Activated CD8-positive, alpha-beta T cell treated with anti-CD3 and anti-CD28 coated beads for 36 hours (primary cell): Measurements from ENCODE around the gene DNHD1. TPM values are rescaled to one million over a fixed set of nuclear protein-coding genes. Genes with fewer than 3 reads are reported as not detected.

Source experiments
- ATAC-seq: fragments of 200-7000 bp; cut with Tn5 transposase; one replicate; pipeline ENCODE4 v1.10.0; 2021; ENCODE audit warnings: mild to moderate bottlenecking, moderate library complexity
- CTCF ChIA-PET: fragments of 350-600 bp; sonication (Branson Sonifier 250); formaldehyde crosslinking; loops from one replicate; lab custom pipeline; 2021; ENCODE audit warnings: antibody characterized with exemption; lab: Charles Lee
- POLR2A ChIA-PET: fragments of 350-600 bp; sonication (Branson Sonifier 250); formaldehyde crosslinking; loops from one replicate; lab custom pipeline; 2021; ENCODE audit warnings: antibody characterized with exemption; lab: Charles Lee
- DNase-seq: peaks from one replicate; pipeline ENCODE4 v3.0.0-alpha.2; 2020
- H3K27ac Mint-ChIP-seq: one replicate; pipeline ENCODE4 v1.8.0; 2021; ENCODE audit warnings: mild to moderate bottlenecking, mixed read lengths
- H3K27me3 Mint-ChIP-seq: one replicate; pipeline ENCODE4 v1.8.0; 2021; ENCODE audit warnings: mixed read lengths
- H3K36me3 Mint-ChIP-seq: one replicate; pipeline ENCODE4 v1.8.0; 2021; ENCODE audit warnings: low read depth, mixed read lengths
- H3K4me1 Mint-ChIP-seq: one replicate; pipeline ENCODE4 v1.8.0; 2021; ENCODE audit warnings: low read depth, mixed read lengths
- H3K4me3 Mint-ChIP-seq: one replicate; pipeline ENCODE4 v1.8.0; 2021; ENCODE audit warnings: mild to moderate bottlenecking, moderate library complexity, mixed read lengths
- H3K9me3 Mint-ChIP-seq: one replicate; pipeline ENCODE4 v1.8.0; 2021; ENCODE audit warnings: mixed read lengths
- intact Hi-C: fragments of 100-400 bp; cut with micrococcal nuclease; formaldehyde crosslinking; loops from one replicate; pipeline ENCODE4 v1.10.0; 2022
- total RNA-seq, 2 experiments: library from RNA; stranded (reverse); gene quantifications; one replicate each; pipeline ENCODE4 v1.2.3, GENCODE V29; 2021
- TF ChIP-seq, protein P1 (sequence below): fragments of 200-600 bp; IDR thresholded peaks from one replicate; pipeline ENCODE4 v1.8.0; 2022; ENCODE audit warnings: antibody characterized with exemption, mild to moderate bottlenecking

DNHD1 gene
- total RNA-seq, 2 experiments from 2014 or later, result 27.5 to 28.2 TPM

DNA sequence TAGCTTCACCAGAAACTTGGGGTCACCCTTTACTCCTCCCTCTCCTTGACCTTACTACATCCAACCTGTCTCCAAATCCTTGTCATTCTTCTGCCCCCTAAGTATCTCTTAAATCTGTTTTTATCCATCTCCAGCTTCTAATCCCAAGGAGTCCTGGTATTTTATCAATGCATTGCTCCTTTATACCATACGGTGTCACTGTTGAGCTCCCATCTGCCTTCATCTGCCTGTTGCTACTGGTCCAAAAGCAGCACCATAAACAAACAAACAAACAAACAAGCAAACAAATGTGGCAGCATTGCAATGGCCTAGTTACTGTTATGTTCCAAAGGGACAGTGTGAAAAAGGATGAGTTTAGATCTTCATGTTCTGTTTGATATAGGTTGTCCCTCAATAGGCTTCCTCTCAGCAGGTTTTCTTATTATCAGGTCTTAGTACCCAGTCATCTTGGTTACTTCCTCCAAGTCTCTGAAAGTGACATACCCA lies 34.2 kb downstream of the DNHD1 start:
- Mint-ChIP-seq H3K9me3 (no peaks in the 10 kb centered on the region), H3K4me1 (peaks cover 12% of the 10 kb centered on the region), H3K4me3 (no peak overlapping the region), H3K27me3 (no peaks in the 10 kb centered on the region), H3K27ac (no peak overlapping the region), H3K36me3 (peaks cover 16% of the 10 kb centered on the region)
- intact Hi-C loops, result no loop called here
- ATAC-seq (peak; percentile 69), DNase-seq (peak; percentile 22)
- POLR2A ChIA-PET, result interaction anchor here (0.7 to 1.2 kb wide), 5 partner anchors 11 to 149 kb away, joined by 3 to 6 read pairs (median 3); no protein-coding TSS in a partner anchor
- CTCF ChIA-PET, result interaction anchor here (0.6 to 4.7 kb wide), 43 partner anchors 9 to 235 kb away, joined by 3 to 40 read pairs (median 4); partner anchors contain the start of genes APBB1, ARFIP2, MRPL17 and TIMM10B
- TF ChIP-seq, protein P1, sequence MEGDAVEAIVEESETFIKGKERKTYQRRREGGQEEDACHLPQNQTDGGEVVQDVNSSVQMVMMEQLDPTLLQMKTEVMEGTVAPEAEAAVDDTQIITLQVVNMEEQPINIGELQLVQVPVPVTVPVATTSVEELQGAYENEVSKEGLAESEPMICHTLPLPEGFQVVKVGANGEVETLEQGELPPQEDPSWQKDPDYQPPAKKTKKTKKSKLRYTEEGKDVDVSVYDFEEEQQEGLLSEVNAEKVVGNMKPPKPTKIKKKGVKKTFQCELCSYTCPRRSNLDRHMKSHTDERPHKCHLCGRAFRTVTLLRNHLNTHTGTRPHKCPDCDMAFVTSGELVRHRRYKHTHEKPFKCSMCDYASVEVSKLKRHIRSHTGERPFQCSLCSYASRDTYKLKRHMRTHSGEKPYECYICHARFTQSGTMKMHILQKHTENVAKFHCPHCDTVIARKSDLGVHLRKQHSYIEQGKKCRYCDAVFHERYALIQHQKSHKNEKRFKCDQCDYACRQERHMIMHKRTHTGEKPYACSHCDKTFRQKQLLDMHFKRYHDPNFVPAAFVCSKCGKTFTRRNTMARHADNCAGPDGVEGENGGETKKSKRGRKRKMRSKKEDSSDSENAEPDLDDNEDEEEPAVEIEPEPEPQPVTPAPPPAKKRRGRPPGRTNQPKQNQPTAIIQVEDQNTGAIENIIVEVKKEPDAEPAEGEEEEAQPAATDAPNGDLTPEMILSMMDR, result peak; percentile 81

DNA sequence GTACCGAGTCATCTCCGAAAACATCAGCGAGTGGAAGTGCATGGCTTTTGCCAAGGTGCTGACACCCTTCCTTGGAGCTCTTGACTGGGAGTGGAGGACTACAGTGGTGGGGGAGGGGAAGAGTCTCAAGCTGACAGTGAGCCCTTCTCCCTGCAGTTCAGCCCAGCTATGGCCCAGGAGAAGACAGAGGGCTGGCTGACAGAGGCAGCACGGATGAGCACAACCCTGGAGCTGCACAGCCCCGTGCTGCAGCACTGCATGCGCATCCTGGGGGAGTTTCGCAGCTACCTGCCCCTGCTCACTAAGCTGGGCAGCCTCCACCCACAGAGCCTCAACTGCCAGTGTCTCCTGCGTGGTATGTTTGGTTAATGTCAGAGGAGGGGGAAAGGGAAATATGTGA lies 41.4 kb downstream of the DNHD1 start:
- peaks cover 12% of the 10 kb centered on the region for H3K36me3 Mint-ChIP-seq
- TF ChIP-seq, protein P1, result no peak
- no peak overlapping the region for H3K27ac Mint-ChIP-seq
- ChIA-PET CTCF (interaction anchor here (0.7 kb wide), 1 partner anchor 10 kb away, joined by 3 read pairs; no protein-coding TSS in a partner anchor), POLR2A (interaction anchor here (0.8 kb wide), 1 partner anchor 10 kb away, joined by 3 read pairs; no protein-coding TSS in a partner anchor)
- no peak for ATAC-seq
- intact Hi-C loops, result loop anchor here (5.0 kb wide), 1 partner anchor 144 kb away; the partner anchor contains the start of gene MRPL17
- H3K4me1 Mint-ChIP-seq, result peaks cover 6% of the 10 kb centered on the region
- no peak overlapping the region for H3K4me3 Mint-ChIP-seq
- DNase-seq, result no peak
- no peaks in the 10 kb centered on the region for H3K9me3 Mint-ChIP-seq
- H3K27me3 Mint-ChIP-seq, result no peaks in the 10 kb centered on the region

DNA sequence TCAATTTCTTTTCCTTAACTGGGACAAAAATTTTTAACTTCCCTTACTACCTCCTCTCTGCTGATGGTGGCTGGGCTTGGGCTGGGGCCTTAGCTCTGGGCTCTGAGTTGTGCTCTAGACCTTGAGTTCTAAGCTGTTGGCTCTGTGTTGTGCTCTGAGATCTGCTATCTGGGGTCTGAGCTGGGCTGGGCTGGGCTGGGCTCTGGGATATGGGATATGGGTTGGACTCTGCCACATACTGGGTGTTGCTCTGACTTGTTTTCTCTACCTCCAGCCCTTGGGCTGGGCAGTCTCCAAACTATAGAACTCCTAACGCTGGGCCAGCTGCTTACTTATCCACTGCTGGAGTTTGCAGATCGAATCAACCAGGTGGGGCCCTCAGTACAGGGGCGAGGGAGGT lies 41.9 kb downstream of the DNHD1 start:
- Mint-ChIP-seq H3K27ac (no peak overlapping the region), H3K4me3 (no peak overlapping the region), H3K9me3 (no peaks in the 10 kb centered on the region), H3K27me3 (no peaks in the 10 kb centered on the region), H3K36me3 (peaks cover 12% of the 10 kb centered on the region), H3K4me1 (peaks cover 6% of the 10 kb centered on the region)
- CTCF ChIA-PET, result interaction anchor here (0.7 kb wide), 1 partner anchor 10 kb away, joined by 3 read pairs; no protein-coding TSS in a partner anchor
- POLR2A ChIA-PET, result interaction anchor here (0.8 kb wide), 1 partner anchor 10 kb away, joined by 3 read pairs; no protein-coding TSS in a partner anchor
- intact Hi-C loops, result loop anchor here (5.0 kb wide), 1 partner anchor 143 kb away; the partner anchor contains the start of gene MRPL17
- TF ChIP-seq, protein P1, result no peak
- ATAC-seq, result no peak
- no peak for DNase-seq

DNA sequence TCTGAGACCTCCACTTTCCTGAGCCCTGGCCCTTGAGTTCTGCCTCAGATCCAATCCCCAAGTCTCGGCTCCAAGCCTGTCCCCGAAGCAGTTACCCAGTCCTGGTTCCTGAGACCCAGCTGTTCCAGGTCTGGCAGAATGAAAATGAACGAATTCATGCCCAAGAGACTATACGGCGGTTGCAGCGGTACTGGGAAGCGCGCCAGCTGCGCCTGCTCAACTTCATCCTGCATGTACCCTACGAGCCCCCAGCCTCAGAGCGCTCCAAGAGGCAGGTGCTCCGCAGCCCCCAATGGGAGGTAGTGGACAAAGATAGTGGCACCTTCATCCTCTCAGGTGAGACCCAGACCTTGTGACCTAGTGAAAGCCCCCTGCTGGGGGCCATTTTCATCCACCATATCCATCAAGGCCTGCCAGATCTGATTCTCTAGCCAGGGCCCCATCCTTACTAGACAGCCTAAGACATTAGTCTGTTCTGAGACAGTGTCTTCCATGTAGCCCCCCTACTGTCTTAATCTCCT lies 42.7 kb downstream of the DNHD1 start:
- no peak overlapping the region for H3K27ac Mint-ChIP-seq
- no peak overlapping the region for H3K4me3 Mint-ChIP-seq
- no peaks in the 10 kb centered on the region for H3K9me3 Mint-ChIP-seq
- H3K27me3 Mint-ChIP-seq, result no peaks in the 10 kb centered on the region
- intact Hi-C loops, result loop anchor here (5.0 kb wide), 1 partner anchor 142 kb away; the partner anchor contains the start of gene MRPL17
- H3K4me1 Mint-ChIP-seq, result peaks cover 6% of the 10 kb centered on the region
- no peak for DNase-seq
- CTCF ChIA-PET, result interaction anchor here (0.5 to 4.9 kb wide), 2 partner anchors 8 to 189 kb away, joined by 3 to 35 read pairs; no protein-coding TSS in a partner anchor
- no peak for ATAC-seq
- TF ChIP-seq, protein P1, result no peak
- POLR2A ChIA-PET, result no interaction called here
- peaks cover 14% of the 10 kb centered on the region for H3K36me3 Mint-ChIP-seq

DNA sequence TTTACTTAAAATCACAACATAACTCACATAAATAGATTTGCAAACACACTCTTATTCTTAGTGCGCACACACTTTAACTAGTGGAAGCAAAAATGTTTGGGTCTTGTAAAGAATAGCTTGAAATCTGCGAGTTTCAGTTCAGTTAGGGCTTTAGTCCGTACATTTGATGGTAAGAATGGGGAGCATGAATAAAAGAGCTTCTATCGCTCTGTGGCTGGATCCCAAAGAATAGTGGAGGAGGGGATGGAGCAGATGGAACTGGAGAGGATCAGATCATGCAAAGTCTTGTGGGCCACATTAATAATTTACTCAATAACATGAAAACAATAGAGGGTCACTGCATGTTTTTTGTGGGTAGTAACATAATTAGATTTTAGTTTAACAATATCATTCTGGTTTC lies 44.3 kb downstream of the DNHD1 start:
- ATAC-seq (no peak), DNase-seq (no peak)
- Mint-ChIP-seq H3K4me1 (peaks cover 6% of the 10 kb centered on the region), H3K27me3 (no peaks in the 10 kb centered on the region), H3K4me3 (no peak overlapping the region), H3K27ac (no peak overlapping the region), H3K9me3 (no peaks in the 10 kb centered on the region), H3K36me3 (peaks cover 8% of the 10 kb centered on the region)
- TF ChIP-seq, protein P1, result no peak
- POLR2A ChIA-PET, result interaction anchor here (0.9 kb wide), 1 partner anchor 71 kb away, joined by 3 read pairs; no protein-coding TSS in a partner anchor
- intact Hi-C loops, result no loop called here
- CTCF ChIA-PET, result interaction anchor here (0.7 to 4.9 kb wide), 4 partner anchors 10 to 197 kb away, joined by 3 to 35 read pairs (median 5); no protein-coding TSS in a partner anchor
